ENCODE measurements around the gene CDCA7. TPM values are rescaled to one million over a fixed set of nuclear protein-coding genes. Genes with fewer than 3 reads are reported as not detected.
"Not testable (repeated sequence)": the region's sequence is repeated elsewhere in the genome, so short reads cannot be mapped to it uniquely, and the experiment has no call there.

The CDCA7 gene
- total RNA-seq, 1 donor from 2014 or later: 3.2 TPM

DNA sequence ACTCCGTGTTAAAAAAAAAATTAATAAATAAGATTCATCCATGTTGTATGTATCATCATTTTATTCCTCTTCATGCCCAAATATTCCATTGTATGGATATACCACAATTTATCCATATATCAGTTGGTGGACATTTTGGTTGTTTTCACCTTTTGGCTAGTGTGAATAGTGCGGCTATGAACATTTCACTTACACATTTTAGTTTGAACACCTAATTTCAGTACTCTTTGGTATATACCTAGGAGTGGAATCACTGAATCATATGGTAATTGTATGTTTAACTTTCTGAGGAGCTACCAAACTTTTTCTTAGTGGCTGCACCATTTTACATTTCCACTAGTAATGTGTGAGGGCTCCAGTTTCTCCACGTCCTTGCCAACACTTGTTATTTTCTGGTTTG, 20.0 kb downstream of the CDCA7 start:
- Mint-ChIP-seq H3K4me1 (ENCODE audit: low read depth, unreplicated experiment) (no peaks in the 10 kb centered on the region), H3K9me3 (ENCODE audit: unreplicated experiment) (no peaks in the 10 kb centered on the region), H3K4me3 (ENCODE audit: unreplicated experiment) (no peak overlapping the region), H3K27me3 (ENCODE audit: unreplicated experiment) (peaks cover 4% of the 10 kb centered on the region), H3K27ac (ENCODE audit: unreplicated experiment) (no peak overlapping the region), H3K36me3 (ENCODE audit: unreplicated experiment) (no peaks in the 10 kb centered on the region)
- no peak for TF ChIP-seq CTCF (IDR thresholded peaks at IDR 0.05; ENCODE audit: partially characterized antibody, unreplicated experiment)
- DNase-seq: no peak

DNA sequence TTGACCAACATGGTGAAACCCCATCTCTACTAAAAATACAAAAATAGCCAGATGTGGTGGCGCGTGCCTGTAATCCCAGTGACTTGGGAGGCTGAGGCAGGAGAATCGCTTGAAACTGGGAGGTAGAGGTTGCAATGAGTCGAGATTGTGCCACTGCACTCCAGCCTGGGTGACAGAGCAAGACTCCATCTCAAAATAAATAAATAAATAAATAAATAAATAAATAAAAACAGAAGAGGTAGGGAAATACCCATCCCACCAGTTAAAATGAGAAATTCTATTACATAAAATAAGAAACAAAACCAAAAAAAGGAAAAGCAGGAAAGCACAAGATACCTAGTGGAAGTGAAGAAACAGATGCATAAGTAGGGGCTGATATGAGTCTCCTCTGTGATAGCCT, 30.9 kb downstream of the CDCA7 start:
- not testable (repeated sequence) for H3K9me3 Mint-ChIP-seq (ENCODE audit: unreplicated experiment); H3K27me3 Mint-ChIP-seq (ENCODE audit: unreplicated experiment); DNase-seq; H3K27ac Mint-ChIP-seq (ENCODE audit: unreplicated experiment); H3K4me3 Mint-ChIP-seq (ENCODE audit: unreplicated experiment); H3K36me3 Mint-ChIP-seq (ENCODE audit: unreplicated experiment)
- H3K4me1 Mint-ChIP-seq (ENCODE audit: low read depth, unreplicated experiment): peaks cover 11% of the 10 kb centered on the region

DNA sequence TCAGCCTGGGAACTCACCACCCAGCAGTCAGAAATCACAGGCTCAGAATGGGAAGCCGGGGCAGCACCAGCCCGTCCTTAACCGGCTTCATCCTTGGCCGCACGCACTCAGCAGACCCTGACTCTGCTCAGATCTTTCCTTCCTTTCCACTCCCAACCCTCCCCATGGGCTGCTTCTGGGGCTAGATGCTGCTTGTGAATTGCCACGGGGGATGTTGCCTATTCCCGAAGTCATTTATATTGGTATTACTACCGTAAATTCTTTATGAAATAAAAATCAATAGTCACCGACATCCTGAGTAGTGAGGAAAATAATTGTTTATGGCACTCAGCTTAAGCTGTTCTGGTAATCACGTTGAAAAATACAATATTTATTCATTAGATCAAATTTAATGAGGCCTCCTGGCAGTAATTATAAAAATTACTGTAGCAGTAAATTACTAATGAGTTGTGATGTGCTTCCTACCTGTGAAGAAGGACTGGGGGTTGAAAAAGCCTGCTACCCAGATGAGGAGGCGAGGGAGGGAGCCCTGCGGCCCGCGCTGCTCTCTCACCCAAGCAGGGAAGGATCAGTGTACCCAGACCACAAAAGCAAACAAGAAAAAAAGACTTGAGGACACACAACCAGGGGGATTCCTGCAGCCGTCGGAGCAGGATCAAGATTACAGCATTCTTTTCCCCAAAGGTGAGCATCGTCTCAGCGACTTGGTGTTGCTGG, 31.5 kb downstream of the CDCA7 start:
- H3K4me3 Mint-ChIP-seq (ENCODE audit: unreplicated experiment): no peak overlapping the region
- H3K9me3 Mint-ChIP-seq (ENCODE audit: unreplicated experiment): peaks cover 2% of the 10 kb centered on the region
- H3K36me3 Mint-ChIP-seq (ENCODE audit: unreplicated experiment): no peaks in the 10 kb centered on the region
- peaks cover 11% of the 10 kb centered on the region for H3K4me1 Mint-ChIP-seq (ENCODE audit: low read depth, unreplicated experiment)
- no peak overlapping the region for H3K27ac Mint-ChIP-seq (ENCODE audit: unreplicated experiment)
- H3K27me3 Mint-ChIP-seq (ENCODE audit: unreplicated experiment): peaks cover 2% of the 10 kb centered on the region
- DNase-seq: no peak
- TF ChIP-seq CTCF (IDR thresholded peaks at IDR 0.05; ENCODE audit: partially characterized antibody, unreplicated experiment): no peak

- no peaks in the 10 kb centered on the region for H3K36me3 Mint-ChIP-seq (ENCODE audit: unreplicated experiment)
- DNase-seq: no peak
- H3K4me1 Mint-ChIP-seq (ENCODE audit: low read depth, unreplicated experiment): peaks cover 11% of the 10 kb centered on the region
- peaks cover 2% of the 10 kb centered on the region for H3K9me3 Mint-ChIP-seq (ENCODE audit: unreplicated experiment)
- TF ChIP-seq CTCF (IDR thresholded peaks at IDR 0.05; ENCODE audit: partially characterized antibody, unreplicated experiment): no peak
- H3K4me3 Mint-ChIP-seq (ENCODE audit: unreplicated experiment): no peak overlapping the region
- no peak overlapping the region for H3K27ac Mint-ChIP-seq (ENCODE audit: unreplicated experiment)
- peaks cover 2% of the 10 kb centered on the region for H3K27me3 Mint-ChIP-seq (ENCODE audit: unreplicated experiment)
Measured at GRCh38 chr2:173386738-173387065, 32.0 kb downstream of the CDCA7 start.

GRCh38 chr2:173387079-173387478, 32.4 kb downstream of the CDCA7 start:
- Mint-ChIP-seq H3K36me3 (ENCODE audit: unreplicated experiment) (no peaks in the 10 kb centered on the region), H3K27me3 (ENCODE audit: unreplicated experiment) (peaks cover 2% of the 10 kb centered on the region), H3K27ac (ENCODE audit: unreplicated experiment) (no peak overlapping the region), H3K4me1 (ENCODE audit: low read depth, unreplicated experiment) (peaks cover 11% of the 10 kb centered on the region), H3K9me3 (ENCODE audit: unreplicated experiment) (peaks cover 2% of the 10 kb centered on the region), H3K4me3 (ENCODE audit: unreplicated experiment) (no peak overlapping the region)
- DNase-seq: no peak
- TF ChIP-seq CTCF (IDR thresholded peaks at IDR 0.05; ENCODE audit: partially characterized antibody, unreplicated experiment): no peak
